Neutrophil (primary cell): ENCODE results near the gene KRT84.

Experiments
- H3K27ac ChIP-seq: fragments of 200-600 bp; sonication (generic); 2 replicates; pipeline ENCODE4 v1.5.1; 2016; ENCODE audit warnings: mild to moderate bottlenecking, moderate library complexity
- H3K27me3 ChIP-seq: fragments of 200-600 bp; sonication (generic); 2 replicates; pipeline ENCODE4 v1.6.0; 2016; ENCODE audit warnings: mild to moderate bottlenecking
- H3K36me3 ChIP-seq: fragments of 200-600 bp; sonication (generic); 2 replicates; pipeline ENCODE4 v1.5.1; 2017
- H3K4me1 ChIP-seq, 2 experiments: fragments of 200-600 bp in 1 of 2; sonication (generic) in 1 of 2; 1 replicate in 1 of 2; 2 replicates in 1 of 2; pipeline versions ENCODE4 v1.5.1 to v1.6.1; 2013 to 2016; ENCODE audit warnings: low read depth in 1 of 2, low read length in 1 of 2, mild to moderate bottlenecking in 1 of 2, moderate library complexity in 1 of 2; ENCODE audit not compliant: control insufficient read depth in 1 of 2, insufficient read depth in 1 of 2
- H3K4me3 ChIP-seq, 2 experiments: fragments of 200-600 bp in 1 of 2; sonication (generic) in 1 of 2; 1 replicate in 1 of 2; 2 replicates in 1 of 2; pipeline ENCODE4 v1.5.1; 2013 to 2016; ENCODE audit warnings: low read depth in 1 of 2, low read length in 1 of 2, mild to moderate bottlenecking in 1 of 2, moderate library complexity in 1 of 2
- H3K9me3 ChIP-seq: fragments of 200-600 bp; sonication (generic); 2 replicates; pipeline ENCODE4 v1.5.1; 2016
- CTCF ChIP-seq: fragments of 200-600 bp; sonication (generic); IDR thresholded peaks from 2 replicates; pipeline ENCODE4 v1.5.1; 2016; ENCODE audit warnings: antibody characterized with exemption

Gene KRT84

GRCh38 chr12:52359621-52360061 lies 25.8 kb downstream of the KRT84 start:
- H3K4me3 ChIP-seq, result no peak overlapping the region
- no peak for TF ChIP-seq CTCF
- H3K9me3 ChIP-seq, result no peaks in the 10 kb centered on the region
- no peaks in the 10 kb centered on the region for H3K4me1 ChIP-seq
- no peak overlapping the region for H3K27ac ChIP-seq
- peaks cover 6% of the 10 kb centered on the region for H3K27me3 ChIP-seq
- H3K36me3 ChIP-seq, result no peaks in the 10 kb centered on the region

GRCh38 chr12:52358575-52359350 lies 26.7 kb downstream of the KRT84 start:
- TF ChIP-seq CTCF, result no peak
- H3K27ac ChIP-seq, result no peak overlapping the region
- H3K4me3 ChIP-seq, result no peak overlapping the region
- H3K9me3 ChIP-seq, result no peaks in the 10 kb centered on the region
- H3K36me3 ChIP-seq, result no peaks in the 10 kb centered on the region
- H3K4me1 ChIP-seq, result no peaks in the 10 kb centered on the region
- H3K27me3 ChIP-seq, result peaks cover 7% of the 10 kb centered on the region

GRCh38 chr12:52356762-52357580 lies 28.5 kb downstream of the KRT84 start:
- Histone ChIP-seq H3K36me3 (no peaks in the 10 kb centered on the region), H3K4me3 (no peak overlapping the region), H3K9me3 (no peaks in the 10 kb centered on the region), H3K27me3 (peaks cover 17% of the 10 kb centered on the region), H3K27ac (no peak overlapping the region), H3K4me1 (no peaks in the 10 kb centered on the region)
- no peak for TF ChIP-seq CTCF

GRCh38 chr12:52356031-52356761 lies 29.3 kb downstream of the KRT84 start:
- TF ChIP-seq CTCF, result no peak
- Histone ChIP-seq H3K27ac (no peak overlapping the region), H3K9me3 (no peaks in the 10 kb centered on the region), H3K4me3 (no peak overlapping the region), H3K27me3 (peaks cover 17% of the 10 kb centered on the region), H3K4me1 (no peaks in the 10 kb centered on the region), H3K36me3 (no peaks in the 10 kb centered on the region)

GRCh38 chr12:52355176-52355575 lies 30.3 kb downstream of the KRT84 start:
- H3K4me3 ChIP-seq, result no peak overlapping the region
- no peaks in the 10 kb centered on the region for H3K4me1 ChIP-seq
- TF ChIP-seq CTCF, result no peak
- no peaks in the 10 kb centered on the region for H3K36me3 ChIP-seq
- H3K9me3 ChIP-seq, result no peaks in the 10 kb centered on the region
- H3K27me3 ChIP-seq, result peaks cover 25% of the 10 kb centered on the region
- H3K27ac ChIP-seq, result no peak overlapping the region
